Stimulated activated CD8-positive, alpha-beta memory T cell treated with anti-CD3 and anti-CD28 coated beads, Interleukin-7, amount 100 ng/mL, for 4 hours (primary cell): ENCODE results near the gene EPHA8.

Experiments
- DNase-seq, 2 donors: peaks; one replicate each; pipeline ENCODE4 v3.0.0-alpha.2; 2020; ENCODE audit warnings: low read depth in 2 of 2

EPHA8 gene

GRCh38 chr1:22618056-22618455, 54.8 kb downstream of the EPHA8 start:
- DNase-seq: no peak

GRCh38 chr1:22619252-22619651, 56.0 kb downstream of the EPHA8 start:
- DNase-seq: no peak

GRCh38 chr1:22619798-22620197, 56.5 kb downstream of the EPHA8 start:
- DNase-seq: no peak

- no peak for DNase-seq
Measured at GRCh38 chr1:22621761-22622160, 58.5 kb downstream of the EPHA8 start.

GRCh38 chr1:22625262-22625925, 62.1 kb downstream of the EPHA8 start:
- DNase-seq: no peak

GRCh38 chr1:22626237-22627157, 63.2 kb downstream of the EPHA8 start:
- no peak for DNase-seq

GRCh38 chr1:22627331-22627730, 64.0 kb downstream of the EPHA8 start:
- DNase-seq: no peak

- DNase-seq: no peak
Measured at GRCh38 chr1:22628698-22629444, 65.6 kb downstream of the EPHA8 start.

GRCh38 chr1:22629886-22630285, 66.6 kb downstream of the EPHA8 start:
- no peak for DNase-seq

- no peak for DNase-seq
Measured at GRCh38 chr1:22633697-22634463, 70.6 kb downstream of the EPHA8 start.

- DNase-seq: no peak
Measured at GRCh38 chr1:22635436-22635835, 72.1 kb downstream of the EPHA8 start.

- no peak for DNase-seq
Measured at GRCh38 chr1:22636353-22636752, 73.1 kb downstream of the EPHA8 start, which contains the start of gene C1QA. C1QA (plus strand) TSS chr1:22636628; CDS start chr1:22637617, 989 bp downstream.

GRCh38 chr1:22636927-22637326, 73.6 kb downstream of the EPHA8 start:
- DNase-seq: no peak

GRCh38 chr1:22637907-22638445, 74.7 kb downstream of the EPHA8 start:
- no peak for DNase-seq

- no peak for DNase-seq
Measured at GRCh38 chr1:22638476-22639234, 75.4 kb downstream of the EPHA8 start.

- DNase-seq: no peak
Measured at GRCh38 chr1:22639286-22639685, 76.0 kb downstream of the EPHA8 start.

- DNase-seq: no peak
Measured at GRCh38 chr1:22641247-22641646, 78.0 kb downstream of the EPHA8 start.

- peak; percentile 39 to 52 for DNase-seq
Measured at GRCh38 chr1:22641906-22642636, 78.8 kb downstream of the EPHA8 start.

- no peak for DNase-seq
Measured at GRCh38 chr1:22643381-22643780, 80.1 kb downstream of the EPHA8 start, which contains the start of gene C1QC. C1QC (plus strand) TSS chr1:22643633; CDS start chr1:22644024, 391 bp downstream.

- no peak for DNase-seq
Measured at GRCh38 chr1:22643928-22644327, 80.6 kb downstream of the EPHA8 start.
